HG03060 (cell line): Measurements from ENCODE around the gene ZNF548.

Source experiments
- ATAC-seq: cut with Tn5 transposase; IDR thresholded peaks from one replicate; pipeline ENCODE4 v1.9.1; 2021; ENCODE audit warnings: low read depth, moderate number of reproducible peaks; ENCODE audit not compliant: unreplicated experiment

ZNF548 gene

DNA sequence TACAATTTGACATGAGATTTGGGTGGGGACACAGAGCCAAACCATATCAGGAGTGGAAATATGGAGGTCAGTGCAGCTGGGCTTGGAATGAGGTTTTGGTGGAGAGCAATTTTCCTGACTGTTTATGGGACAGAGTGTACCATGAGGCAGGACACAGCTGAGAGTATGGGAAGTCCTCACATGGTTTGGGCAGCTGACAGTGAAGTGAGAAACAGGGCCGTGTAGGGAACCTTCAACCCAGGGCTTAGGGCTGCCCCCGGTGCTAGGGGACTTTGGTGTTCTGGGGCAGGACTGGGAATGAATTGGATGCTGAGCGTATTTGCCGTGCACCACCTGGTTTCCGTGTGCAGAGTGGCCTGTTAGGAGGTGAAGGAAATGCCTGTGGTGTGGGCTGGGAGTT, 6.1 kb downstream of the ZNF548 start:
- ATAC-seq = no peak

DNA sequence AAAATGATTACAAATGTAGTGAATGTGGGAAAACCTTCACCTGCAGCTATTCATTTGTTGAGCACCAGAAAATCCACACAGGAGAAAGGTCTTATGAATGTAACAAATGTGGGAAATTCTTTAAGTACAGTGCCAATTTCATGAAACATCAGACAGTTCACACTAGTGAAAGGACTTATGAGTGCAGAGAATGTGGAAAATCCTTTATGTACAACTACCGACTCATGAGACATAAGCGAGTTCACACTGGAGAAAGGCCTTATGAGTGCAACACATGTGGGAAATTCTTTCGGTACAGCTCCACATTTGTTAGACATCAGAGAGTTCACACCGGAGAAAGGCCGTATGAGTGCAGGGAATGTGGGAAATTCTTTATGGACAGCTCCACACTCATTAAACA, 9.2 kb downstream of the ZNF548 start:
- ATAC-seq = no peak

DNA sequence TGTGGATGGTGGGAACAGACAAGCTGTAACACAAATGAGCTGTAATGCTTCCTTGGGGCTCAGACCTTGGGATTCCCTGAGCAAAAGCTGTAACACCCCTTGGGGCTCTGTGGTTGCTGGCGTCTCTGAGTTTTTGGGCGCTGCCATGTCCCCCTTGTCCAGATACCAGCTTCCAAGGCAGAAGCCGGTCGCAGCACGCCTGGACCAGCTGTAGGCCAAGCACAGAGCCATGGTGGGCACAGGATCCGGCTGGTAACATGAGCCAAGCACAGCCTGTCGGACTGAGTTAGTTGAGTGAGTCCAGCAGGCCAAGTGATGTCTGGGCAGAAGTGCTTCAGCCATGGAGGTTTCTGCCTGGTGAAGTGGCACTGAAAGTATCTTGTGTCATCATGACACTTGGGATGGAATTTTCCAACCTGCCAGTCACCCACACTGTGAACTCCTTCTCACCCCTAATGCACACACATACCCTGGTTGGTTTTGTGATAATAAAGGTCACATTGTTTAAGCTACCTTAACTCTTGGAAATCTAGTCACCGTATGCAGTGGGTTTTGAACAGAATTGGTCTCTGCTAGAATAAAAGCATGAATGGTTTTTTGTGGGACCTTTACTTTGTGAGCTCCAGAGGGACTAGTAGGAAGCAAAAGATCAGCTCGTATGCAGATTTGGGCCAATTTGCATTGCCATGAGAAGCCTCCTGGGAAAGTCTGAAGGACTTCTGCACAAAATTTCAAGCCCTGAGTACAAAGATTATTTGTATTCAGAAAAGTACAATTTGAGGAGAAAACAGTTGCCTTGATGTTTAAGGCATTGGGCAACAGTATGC, 14.3 kb downstream of the ZNF548 start:
- ATAC-seq = no peak

DNA sequence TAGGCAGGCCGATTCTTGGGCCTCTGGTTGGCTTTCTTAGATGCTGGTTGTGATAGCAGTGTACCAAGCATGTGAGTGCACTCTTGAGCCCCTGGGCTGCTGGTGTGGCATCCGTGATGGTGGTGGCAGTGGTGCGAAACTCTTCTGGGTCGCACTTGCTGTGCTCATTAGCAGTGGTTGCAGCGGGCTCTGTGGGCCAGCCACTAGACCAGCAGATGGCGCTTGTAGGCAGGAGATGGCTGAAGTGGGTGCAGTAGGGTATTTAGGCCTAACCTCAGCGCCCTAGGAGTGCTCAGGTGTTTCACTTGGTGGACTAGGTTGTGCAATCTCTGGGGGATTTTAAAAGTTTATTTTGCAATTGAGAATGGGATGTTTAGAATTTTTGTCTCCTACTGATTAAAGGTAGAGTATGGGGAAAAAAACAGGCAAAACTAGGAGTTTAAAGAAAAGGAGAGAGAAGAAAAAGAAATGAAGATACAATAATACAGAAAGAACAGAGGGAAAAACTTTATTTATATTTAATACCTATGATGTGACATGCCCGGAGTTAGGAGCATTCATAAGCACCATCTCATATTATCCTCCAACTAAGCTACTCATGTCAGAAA, 17.0 kb downstream of the ZNF548 start:
- ATAC-seq = no peak

DNA sequence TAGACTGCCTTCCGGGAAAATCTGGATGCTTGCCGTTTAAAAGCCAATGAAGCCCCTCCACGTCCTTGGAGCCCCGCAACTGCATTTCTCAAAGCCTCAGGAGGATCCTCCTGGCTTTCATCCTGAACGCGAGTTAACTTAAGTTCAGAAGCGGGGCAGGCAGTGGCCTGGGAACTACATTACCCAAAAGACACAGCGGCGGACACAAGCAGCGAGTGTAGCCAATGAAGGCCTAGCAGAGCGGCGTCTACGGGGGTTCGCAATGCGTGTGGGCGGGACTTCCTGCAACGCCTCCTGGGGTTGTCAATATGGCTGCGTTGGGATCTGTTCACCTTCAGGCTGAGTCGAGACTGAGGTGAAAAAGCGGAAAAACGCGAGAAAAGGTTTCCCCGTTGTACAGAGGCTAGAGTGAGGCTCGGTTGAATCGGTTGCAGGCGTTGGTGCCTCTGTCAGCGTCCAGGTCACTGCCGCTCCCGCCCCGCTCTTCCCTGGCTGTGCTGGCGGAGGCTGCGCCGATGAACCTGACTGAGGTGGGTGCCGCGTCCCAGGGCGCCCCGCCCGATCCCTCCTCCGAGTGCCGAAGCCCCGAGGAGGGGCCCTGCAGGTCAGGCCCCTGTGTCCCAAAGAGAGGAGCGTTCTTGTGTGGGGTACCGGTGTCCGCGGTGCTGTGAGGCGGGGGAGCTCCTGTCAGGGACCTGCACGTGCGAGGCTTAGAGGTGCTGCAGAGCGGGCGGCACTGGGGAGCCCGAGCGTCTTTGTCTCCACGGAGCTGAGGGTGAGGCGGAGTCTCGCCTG, 21.4 kb downstream of the ZNF548 start, which contains the start of gene ZNF17:
TSS of gene ZNF17 (plus strand) at position 285 of the 795 bp plus-strand sequence. CDS start 2,455 bp downstream, outside the sequence.
- peak; percentile 94 for ATAC-seq

DNA sequence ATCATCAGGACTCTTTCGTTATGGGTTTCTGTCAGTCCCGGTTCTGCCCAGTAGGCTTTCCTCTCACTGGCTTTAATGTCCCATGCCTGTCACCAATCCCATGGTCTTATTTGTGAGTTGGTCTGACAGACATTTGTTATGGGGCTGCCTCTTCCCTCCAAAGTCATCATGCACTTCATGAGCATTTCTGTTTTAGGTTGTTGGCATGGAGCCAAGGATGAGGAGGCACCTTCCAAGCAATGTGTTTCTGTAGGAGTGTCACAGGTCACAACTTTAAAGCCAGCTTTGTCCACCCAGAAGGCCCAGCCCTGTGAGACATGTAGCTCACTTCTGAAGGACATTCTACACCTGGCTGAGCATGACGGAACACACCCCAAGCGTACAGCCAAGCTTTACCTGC, 29.8 kb downstream of the ZNF548 start:
- ATAC-seq = no peak

DNA sequence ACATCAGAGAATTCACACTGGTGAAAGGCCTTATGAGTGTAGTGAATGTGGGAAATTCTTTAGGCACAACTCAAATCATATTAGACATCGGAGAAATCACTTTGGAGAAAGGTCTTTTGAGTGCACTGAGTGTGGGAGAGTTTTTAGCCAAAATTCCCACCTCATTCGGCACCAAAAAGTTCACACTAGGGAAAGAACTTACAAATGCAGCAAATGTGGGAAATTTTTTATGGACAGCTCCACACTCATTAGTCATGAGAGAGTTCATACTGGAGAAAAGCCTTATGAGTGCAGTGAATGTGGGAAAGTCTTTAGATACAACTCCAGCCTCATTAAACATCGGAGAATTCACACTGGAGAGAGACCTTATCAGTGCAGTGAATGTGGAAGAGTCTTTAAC, 31.4 kb downstream of the ZNF548 start:
- no peak for ATAC-seq

DNA sequence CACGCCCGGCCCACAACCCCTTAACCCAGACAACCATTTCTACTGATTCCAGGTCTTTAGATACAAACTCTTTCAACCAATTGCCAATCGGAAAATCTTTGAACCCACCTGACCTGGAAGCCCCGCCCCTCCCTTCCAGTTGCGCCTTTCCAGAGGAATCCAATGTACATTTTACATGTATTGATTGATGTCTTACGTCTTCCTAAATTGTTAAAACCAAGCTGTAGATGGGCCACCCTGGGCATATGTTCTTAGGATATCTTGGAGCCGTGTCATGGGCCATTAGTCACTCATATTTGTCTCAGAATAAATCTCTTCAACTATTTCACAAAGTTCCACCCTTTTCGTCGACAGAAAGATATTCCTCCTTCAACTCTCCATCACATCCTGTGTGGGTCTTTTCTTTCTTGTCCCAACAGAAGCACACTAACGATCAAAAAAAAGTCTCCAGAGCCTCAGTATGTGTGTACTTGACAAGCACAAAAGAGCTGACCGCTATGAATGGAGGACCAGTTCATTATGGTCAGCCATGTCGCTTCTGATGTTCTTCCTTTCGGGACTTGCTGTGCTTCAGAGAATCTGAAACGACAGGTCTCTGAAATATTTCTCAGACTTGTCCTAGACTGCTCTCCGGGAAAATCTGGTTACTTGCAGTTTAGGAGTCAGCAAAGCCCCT, 44.9 kb downstream of the ZNF548 start:
- no peak for ATAC-seq

DNA sequence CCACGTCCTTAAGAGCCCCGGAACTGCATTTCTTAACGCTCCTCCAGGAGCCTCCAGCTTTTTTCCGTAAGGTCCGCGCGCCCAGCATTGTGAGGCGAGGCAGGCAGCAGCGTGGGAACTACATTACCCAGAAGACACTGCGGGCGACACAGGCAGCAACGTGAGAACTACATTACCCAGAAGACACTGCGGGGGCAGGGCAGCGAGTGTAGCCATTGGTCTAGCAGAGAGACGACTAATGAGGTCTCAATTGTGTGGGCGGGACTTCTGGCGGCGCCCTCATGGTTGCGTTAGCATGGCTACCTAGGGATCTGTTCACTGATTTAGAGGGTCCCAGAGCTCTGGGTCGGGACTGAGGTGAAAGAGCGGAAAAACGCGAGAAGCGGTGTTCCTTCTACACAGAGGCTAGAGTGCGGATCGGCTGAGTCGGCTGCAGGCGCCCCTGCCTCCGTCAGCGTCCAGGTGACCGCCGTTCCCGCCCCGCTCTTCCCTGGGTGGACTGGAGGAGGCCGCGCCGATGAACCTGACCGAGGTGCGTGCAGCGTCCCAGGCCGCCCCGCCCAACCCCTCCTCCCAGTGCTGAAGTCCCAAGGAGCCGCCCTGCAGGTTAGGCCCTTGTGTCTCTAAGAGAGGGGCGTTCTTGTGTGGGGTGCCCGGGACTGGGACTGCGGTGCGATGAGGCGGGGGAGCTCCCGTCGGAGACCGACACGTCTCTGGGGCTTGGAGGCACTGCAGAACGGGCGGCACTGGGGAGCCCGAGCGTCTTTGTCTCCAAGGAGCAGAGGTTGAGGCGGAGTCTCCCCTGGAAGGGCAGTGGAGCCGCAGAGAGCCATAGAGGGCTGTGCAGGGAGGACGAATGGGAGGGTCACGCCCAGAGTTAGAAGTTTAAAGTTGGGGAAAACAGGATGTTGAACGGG, 45.7 kb downstream of the ZNF548 start, which contains the start of gene ZNF749:
TSS of gene ZNF749 (plus strand) at position 264 of the 917 bp plus-strand sequence. CDS start at position 518, 254 bp downstream.
- peak; percentile 96 for ATAC-seq

DNA sequence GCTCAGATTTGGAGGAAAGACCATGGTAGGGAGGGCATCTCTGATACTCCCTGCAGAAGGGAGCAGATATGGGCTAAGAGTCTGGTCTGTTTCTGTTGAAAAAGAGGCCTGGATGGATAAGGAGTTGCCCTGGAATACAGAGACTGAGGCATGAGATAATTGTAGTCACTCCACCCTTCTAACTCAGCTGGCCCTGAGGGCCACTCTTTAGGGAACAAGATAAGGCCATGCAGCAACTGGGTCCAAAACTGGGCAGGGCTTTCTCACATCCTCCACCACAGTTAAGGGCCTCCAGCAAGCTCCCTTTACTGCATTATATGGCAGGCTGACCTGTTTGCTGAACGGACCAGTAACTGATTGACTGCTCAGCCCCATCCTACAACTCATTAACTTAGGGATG, 46.8 kb downstream of the ZNF548 start:
- ATAC-seq = no peak

DNA sequence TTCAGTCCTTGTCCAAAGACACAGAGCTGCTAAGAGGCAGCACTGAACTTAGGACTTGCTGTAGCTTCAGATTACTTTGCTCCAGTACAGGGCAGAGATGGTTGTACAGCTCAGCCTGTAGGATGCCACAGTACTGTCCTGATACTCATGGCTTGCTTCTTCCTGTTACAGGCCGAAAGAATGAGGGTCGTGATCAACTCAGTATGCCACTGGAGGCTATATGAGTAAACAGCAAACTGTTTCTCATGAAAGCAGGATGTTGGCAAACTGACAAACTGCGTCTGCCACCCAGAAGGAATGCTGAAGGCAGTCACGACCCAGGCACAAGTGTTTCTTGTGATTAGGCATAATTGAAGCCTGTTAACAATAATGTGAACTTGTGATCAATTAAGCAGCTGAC, 48.3 kb downstream of the ZNF548 start:
- ATAC-seq = no peak

DNA sequence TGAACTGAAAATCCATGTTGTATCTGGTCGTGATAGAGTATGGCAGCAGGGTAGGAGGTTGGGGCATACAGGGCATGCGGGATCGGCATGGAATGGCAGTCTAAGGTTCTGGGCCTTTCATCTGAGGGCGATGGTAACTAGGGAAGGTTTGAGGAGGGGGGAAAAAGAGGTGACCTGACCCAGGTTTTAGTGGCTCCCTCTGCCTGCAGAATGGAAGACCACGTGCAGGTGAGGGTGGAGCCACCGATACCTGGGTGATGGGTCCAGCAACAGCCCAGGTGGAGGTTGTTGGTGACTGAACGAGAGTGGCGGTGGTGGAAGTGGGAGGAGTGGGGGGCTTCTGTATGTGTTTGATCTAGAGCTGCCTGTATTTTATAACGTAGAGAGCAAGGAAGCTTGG, 49.3 kb downstream of the ZNF548 start:
- no peak for ATAC-seq

DNA sequence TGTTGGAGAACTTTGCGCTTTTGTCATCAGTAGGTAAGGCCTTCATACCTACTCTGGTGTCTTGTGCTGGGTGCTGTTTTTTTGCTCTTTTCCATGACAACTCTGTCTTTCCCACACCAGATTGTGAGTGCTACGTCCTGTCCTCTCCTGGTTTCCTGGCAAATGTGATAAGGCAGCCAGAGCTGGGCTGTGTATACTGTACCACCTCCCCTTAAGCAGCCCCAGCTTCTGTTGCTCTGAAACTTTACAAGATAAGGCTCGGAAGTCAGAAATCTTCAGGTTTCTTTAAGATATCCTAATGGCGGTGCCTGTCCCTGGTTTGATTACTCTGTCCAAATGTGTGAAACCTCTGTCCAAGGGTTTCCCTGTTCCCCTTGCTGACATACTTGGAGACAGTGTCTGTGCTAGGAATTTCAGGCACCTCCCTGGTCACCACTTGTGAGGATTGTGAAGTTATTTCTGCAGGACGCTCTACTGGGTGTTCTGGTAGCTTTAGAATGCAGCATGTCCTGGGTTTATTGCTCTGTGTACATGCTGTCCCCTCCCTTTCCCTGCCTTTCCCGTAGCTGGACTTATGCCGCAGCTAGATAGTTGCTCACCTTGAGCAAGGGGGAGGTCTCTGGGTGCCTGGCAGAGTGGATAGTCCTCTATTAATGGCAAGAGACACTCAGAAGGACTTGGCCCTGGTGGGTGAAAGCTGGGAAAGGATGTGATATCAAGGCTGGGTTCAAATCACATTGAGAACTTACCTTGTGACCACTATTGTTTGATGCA, 52.5 kb downstream of the ZNF548 start:
- no peak for ATAC-seq

DNA sequence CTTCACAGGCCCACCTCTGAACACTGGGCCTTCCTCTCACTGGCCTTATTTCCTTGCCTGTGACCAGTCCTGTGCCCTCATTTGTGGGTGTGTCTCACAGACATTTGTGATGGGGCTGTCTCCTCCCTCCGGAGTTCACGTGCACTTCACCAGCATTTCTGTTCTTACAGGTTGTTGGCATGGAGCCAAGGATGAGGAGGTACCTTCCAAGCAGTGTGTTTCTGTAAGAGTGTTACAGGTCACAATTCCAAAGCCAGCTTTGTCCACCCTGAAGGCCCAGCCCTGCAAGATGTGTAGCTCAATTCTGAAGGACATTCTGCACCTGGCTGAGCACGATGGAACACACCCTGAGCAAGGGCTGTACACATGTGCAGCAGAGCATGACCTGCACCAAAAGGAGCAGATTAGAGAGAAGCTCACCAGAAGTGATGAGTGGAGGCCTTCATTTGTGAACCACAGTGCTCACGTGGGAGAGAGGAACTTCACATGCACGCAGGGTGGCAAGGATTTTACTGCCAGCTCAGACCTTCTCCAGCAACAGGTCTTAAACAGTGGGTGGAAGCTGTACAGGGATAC, 53.6 kb downstream of the ZNF548 start:
- ATAC-seq = no peak

DNA sequence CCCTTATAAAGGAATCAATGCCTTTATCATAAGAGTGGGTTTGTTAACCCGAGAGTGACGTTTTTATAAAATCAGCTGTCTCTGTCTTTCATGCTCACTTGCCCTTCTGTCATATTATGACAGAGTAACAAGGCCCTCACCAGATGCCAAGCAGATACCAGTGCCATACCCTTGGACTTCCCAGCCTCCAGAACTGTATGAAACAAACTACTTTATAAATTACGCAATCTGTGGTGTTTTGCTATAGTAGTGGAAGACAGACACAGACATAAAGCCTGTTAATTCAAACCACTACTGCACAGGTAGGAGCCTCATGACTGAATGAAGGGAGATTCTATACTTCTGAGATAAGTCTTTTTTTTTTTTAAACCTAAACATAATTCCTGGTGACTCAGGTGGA, 62.7 kb downstream of the ZNF548 start:
- ATAC-seq = no peak
